Activated T-helper 1 cell treated with anti-CD3 and anti-CD28 coated beads, Interleukin-2, amount 50 U/mL, for 16 hours (primary cell): ENCODE measurements around the gene GRID2.

Source experiments
- DNase-seq, 2 donors: peaks; one replicate each; pipeline ENCODE4 v3.0.0-alpha.2; 2020; ENCODE audit warnings: low read depth in 1 of 2, low spot score in 1 of 2

The GRID2 gene

GRCh38 chr4:93467484-93468155 lies 1163.9 kb downstream of the GRID2 start:
- no peak for DNase-seq

- no peak for DNase-seq
Observed at GRCh38 chr4:93469560-93469959, 1165.8 kb downstream of the GRID2 start.

- DNase-seq: no peak
Observed at GRCh38 chr4:93475730-93476129, 1172.0 kb downstream of the GRID2 start.

- DNase-seq: no peak
Observed at GRCh38 chr4:93478805-93479204, 1175.0 kb downstream of the GRID2 start.

- DNase-seq: no peak
Observed at GRCh38 chr4:93480452-93480851, 1176.7 kb downstream of the GRID2 start.

- DNase-seq: no peak
Observed at GRCh38 chr4:93495346-93495745, 1191.6 kb downstream of the GRID2 start.

- DNase-seq: no peak
Observed at GRCh38 chr4:93501244-93501643, 1197.5 kb downstream of the GRID2 start.

GRCh38 chr4:93501946-93502345 lies 1198.2 kb downstream of the GRID2 start:
- no peak for DNase-seq

- no peak for DNase-seq
Observed at GRCh38 chr4:93502991-93503390, 1199.2 kb downstream of the GRID2 start.

GRCh38 chr4:93513851-93514250 lies 1210.1 kb downstream of the GRID2 start:
- DNase-seq: no peak

- no peak for DNase-seq
Observed at GRCh38 chr4:93515208-93515607, 1211.4 kb downstream of the GRID2 start.

- no peak for DNase-seq
Observed at GRCh38 chr4:93529692-93530372, 1226.1 kb downstream of the GRID2 start.

- DNase-seq: no peak
Observed at GRCh38 chr4:93532234-93532633, 1228.5 kb downstream of the GRID2 start.

GRCh38 chr4:93540562-93540961 lies 1236.8 kb downstream of the GRID2 start:
- DNase-seq: no peak

GRCh38 chr4:93561842-93562241 lies 1258.1 kb downstream of the GRID2 start:
- DNase-seq: no peak

- DNase-seq: no peak
Observed at GRCh38 chr4:93568758-93569157, 1265.0 kb downstream of the GRID2 start.

GRCh38 chr4:93573285-93573684 lies 1269.5 kb downstream of the GRID2 start:
- DNase-seq: no peak

- no peak for DNase-seq
Observed at GRCh38 chr4:93578942-93579341, 1275.2 kb downstream of the GRID2 start.

- DNase-seq: no peak
Observed at GRCh38 chr4:93605163-93605562, 1301.4 kb downstream of the GRID2 start.

- no peak for DNase-seq
Observed at GRCh38 chr4:93617606-93618005, 1313.8 kb downstream of the GRID2 start.

GRCh38 chr4:93633721-93634120 lies 1330.0 kb downstream of the GRID2 start:
- no peak for DNase-seq

GRCh38 chr4:93635943-93636342 lies 1332.2 kb downstream of the GRID2 start:
- no peak for DNase-seq

GRCh38 chr4:93645120-93645519 lies 1341.4 kb downstream of the GRID2 start:
- DNase-seq: no peak
